ENCODE results near the gene CIAPIN1. TPM values are rescaled to one million over a fixed set of nuclear protein-coding genes. Genes with fewer than 3 reads are reported as not detected.

The CIAPIN1 gene
- total RNA-seq, result 52.4 TPM

DNA sequence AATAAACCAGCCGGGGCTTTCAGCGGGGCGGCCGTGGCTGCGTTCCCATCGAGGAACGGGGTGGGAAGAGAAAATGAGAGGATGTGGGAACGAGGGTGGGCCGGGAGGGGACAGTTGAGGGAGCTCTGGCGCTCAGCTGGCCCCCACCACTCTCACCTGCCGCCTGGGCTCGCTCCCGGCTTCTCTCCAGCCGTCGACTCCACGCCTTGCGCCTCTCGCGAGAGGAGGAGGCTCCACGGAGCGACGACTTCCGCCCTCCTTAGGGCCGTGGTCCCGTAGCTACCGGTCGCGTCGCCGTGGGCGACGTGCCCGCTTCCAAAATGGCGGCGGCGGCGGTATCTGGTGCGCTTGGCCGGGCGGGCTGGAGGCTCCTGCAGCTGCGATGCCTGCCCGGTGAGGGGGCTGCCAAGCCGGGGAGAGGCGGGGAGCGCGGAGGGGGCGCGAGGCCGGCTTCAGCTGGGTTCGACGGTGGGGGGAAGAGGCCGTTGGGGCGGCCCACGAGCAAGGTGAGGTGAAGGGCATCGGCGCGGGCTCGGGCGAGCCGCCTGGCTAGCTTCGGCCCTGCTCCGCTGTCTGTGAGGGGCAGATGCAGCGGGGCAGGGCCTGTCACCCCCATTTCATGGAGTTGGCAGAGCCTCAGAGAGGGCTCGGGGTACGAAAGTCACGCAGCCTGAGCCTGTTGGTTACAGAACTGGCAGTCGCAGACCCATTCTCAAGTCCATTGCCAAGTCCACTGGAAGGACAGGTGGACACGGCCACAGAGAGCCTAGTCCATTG, at the start of gene CIAPIN1, which contains the start of gene COQ9:
Gene CIAPIN1 (minus strand): TSS at position 200 of the 777 bp plus-strand sequence. CDS start 6,457 bp downstream, outside the sequence.
Gene COQ9 (plus strand): TSS at position 294 of the 777 bp plus-strand sequence. CDS start 27 bp downstream, at position 321.
- ATAC-seq, result peak; percentile 99

DNA sequence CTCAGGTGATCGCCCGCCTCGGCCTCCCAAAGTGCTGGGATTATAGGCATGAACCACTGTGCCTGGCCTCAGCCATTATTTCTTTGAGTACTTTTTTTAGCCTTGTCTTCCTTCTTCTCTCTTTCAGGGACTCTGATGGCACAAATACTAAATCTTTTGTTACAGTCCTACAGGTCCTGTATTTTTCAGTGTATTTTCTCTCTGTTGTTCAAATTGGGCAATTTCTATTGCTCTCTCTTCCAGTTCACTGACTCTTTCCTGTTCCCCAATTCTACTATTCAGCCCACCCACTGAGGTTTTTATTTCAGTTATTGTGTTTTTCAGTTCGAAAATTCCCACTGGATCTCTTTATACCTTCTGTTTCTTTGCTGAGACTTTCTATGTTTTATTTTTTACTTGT, 46.6 kb upstream of the CIAPIN1 start:
- no peak for ATAC-seq

DNA sequence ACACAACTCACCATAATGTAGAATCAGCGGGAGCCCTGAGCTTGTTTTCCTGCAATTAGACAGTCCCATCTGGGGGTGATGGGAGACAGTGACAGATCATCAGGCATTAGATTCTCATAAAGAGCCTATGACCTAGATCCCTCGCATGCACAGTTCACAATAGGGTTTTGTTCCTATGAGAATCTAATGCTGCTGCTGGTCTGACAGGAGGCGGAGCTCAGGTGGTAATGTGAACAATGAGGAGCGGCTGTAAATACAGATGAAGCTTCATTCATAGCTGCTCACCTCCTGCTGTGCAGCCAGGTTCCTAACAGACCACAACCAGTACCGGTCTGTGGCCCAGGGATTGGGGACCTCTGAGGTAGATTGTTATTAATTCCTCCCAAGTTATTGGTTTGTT, 42.0 kb upstream of the CIAPIN1 start:
- no peak for ATAC-seq

GRCh38 chr16:57486858-57487834, 40.0 kb upstream of the CIAPIN1 start:
- ATAC-seq, result no peak

DNA sequence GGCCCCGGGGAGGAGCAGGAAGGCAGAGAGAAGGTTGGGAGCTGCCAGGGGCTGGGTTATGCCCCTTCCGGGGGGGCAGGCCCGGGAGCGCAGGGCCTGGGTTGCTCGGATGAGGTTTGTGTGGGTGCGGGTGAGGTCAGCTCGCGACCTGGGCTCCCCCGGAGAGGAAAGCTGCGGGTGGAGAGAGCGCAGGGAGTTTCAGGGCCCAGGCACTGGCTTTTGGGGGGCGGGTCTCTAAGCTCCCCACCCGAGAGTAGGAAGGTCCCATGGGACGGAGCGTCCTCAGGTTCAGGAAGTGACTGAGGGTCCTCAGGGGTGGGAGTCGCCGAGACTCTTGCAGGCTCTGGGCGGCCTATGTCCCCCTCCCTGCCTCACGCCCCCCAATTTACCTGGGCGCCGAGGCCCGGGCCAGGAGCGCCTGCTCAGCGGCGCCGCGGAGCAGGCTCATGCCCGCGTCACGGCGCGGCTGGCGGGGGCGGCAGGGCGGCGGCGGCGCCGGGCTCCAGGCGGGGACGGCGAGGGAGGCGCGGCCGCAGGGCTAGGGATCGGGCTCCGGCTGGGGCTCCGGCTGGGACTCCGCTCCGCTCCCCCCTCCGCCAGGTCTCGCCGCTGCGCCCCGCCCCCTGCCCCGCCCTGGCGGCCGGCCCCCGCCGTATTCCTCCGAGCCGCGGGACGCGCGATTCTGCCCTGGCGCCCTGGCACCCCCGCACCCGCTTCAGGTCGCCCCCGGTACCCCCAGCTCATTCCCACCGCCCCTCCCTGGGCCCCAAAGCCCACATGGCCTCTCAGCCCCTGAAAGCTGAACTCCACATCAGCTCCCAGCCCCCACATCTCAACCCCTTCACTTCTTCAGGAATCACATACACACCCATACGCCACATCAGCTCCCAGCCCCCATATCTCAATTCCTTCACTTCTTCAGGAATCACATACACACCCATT, 39.0 kb upstream of the CIAPIN1 start, which contains the start of gene DOK4:
Gene DOK4 (minus strand): TSS at position 578 of the 942 bp plus-strand sequence. CDS start 6,986 bp downstream, outside the sequence.
- peak; percentile 89 for ATAC-seq

DNA sequence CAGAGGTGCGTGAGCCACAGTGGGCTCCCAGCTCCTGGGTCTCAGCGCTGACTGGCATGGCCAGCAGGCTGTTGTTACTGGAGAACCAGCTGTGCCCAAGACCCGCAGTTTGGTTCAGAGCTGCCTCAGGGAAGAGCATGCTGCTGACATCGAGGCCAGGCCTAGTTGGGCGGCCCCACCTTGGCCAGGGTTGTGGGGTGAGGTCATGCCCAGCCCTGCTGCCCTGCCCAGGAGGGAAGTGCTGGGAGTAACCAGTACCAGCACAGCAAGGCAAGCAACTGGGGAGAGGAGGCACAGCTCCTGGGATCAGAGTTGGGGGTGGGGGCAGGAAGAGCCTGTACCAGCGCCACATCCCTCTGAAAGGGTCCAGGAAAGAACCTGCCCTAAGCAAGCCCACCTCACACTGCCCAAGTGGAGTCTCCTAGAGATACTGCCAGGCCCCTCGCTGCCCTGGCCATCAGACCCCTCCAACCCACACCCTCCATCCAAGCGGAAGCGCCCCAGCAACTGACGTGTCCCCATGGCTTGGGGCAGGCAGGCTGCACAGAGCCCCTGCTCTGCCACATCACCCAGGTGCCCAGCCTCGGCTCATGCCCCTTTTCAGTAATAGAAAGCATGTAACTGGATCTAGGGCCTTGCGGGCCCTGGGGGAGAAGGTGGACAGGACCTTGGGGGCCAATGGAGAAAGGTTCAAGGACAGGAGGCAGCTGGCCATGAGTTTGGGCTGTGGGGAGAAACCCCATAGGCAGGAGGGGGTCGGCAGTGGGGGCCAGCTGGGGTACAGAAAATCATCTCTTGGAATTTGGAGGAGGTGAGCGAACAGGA, 38.1 kb upstream of the CIAPIN1 start:
- ATAC-seq, result peak; percentile 91

DNA sequence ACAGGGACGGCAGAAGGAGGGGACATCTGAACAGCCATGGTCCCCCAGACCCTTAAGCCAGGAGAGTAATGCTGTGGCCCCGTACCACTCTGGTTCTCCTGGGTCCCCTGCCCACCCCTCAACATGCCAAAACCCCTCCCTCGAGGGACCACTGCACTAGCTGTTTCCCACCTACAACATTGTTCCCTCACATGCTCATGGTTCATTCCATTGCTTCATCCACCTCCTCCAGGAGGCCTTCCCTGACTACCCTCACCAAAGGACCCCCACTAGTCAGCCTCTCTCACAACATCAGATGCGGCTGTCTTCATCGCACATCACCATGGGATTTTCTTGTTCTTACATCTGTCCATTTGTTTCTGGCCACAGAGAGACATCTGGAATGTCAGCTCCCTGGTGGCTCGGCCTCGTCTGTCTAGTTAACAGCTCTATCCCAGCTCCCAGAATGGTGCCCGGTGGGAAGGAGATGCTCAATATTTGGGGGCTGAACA, 37.4 kb upstream of the CIAPIN1 start:
- no peak for ATAC-seq

DNA sequence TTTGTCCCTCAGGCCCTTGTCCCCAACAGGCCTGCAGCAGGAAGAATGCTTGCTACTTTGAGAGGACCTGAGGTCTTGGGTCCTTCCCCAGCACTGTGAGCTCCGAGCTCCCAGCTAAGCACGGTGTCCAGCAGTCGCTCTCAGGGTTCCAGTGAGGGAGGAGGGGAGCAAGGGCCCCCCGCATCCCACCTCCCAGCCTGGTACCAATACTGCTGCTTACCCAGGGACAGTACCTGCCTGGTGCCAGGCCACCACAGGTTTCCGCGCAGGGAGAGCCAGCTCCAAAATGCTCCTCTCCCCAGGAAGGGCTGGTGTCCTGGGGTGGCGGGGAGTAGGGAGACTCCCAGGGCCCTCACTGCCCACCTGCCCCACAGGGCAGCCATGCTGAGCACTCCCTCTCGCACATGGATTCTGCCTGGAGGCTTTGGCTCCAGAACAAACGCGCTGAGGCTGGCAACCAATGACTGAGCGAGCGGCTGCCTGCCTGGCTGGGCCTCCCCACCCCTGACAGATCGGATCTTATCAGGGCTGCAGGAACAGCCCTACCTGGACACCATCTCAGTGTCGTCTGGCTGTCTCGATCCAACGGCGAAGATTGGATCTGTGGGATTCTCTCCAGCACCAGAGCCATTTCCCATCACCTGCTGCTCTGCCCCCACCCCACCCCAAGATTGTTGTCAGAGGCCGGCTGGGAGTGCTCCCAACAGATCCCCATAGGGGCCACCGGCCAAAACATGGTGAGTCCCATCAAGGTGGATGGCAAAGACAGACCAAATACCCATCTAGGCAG, 36.7 kb upstream of the CIAPIN1 start:
- peak; percentile 22 for ATAC-seq

GRCh38 chr16:57482845-57483545, 35.8 kb upstream of the CIAPIN1 start:
- no peak for ATAC-seq

GRCh38 chr16:57481421-57481820, 34.2 kb upstream of the CIAPIN1 start:
- ATAC-seq, result no peak

GRCh38 chr16:57480754-57481230, 33.6 kb upstream of the CIAPIN1 start:
- no peak for ATAC-seq

- no peak for ATAC-seq
Observed at GRCh38 chr16:57479976-57480753, 33.0 kb upstream of the CIAPIN1 start.

DNA sequence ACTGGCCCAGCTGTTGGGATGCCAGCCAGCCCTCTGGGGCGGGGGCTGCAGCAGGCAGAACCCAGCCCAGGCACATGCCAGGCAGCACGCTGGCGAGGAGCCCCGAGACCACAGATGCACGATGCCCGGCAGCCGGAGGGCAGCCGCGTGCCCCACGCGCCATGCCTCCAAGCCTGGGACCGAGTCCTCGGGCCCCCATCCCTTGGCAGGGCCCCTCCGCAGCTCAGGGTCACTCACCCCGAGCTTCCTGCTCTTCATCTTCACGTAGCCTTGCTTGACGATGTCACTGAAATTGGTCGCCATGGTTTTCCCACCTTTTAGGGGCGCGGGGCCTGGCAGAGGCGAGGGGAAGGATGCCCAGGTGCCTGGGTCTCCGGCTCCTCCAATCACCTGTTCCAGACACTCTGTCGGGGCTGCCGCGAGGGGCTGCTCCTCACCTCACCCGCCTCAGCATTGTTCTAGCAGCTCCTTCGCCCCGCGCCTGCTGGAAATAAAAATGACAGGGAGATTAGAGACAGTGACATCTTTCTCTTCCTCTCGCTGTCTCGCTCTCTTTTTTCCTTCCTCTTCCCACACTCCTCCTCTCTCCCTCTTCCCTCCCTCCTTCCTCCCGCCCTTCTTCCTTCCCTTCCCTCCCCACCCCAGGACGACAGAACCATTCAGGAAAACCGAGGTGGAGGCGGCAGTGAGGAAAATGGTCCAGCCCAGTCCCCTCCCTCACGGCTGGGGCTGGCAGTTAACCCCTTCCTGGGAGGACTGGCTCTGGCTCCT, 32.2 kb upstream of the CIAPIN1 start:
- no peak for ATAC-seq

DNA sequence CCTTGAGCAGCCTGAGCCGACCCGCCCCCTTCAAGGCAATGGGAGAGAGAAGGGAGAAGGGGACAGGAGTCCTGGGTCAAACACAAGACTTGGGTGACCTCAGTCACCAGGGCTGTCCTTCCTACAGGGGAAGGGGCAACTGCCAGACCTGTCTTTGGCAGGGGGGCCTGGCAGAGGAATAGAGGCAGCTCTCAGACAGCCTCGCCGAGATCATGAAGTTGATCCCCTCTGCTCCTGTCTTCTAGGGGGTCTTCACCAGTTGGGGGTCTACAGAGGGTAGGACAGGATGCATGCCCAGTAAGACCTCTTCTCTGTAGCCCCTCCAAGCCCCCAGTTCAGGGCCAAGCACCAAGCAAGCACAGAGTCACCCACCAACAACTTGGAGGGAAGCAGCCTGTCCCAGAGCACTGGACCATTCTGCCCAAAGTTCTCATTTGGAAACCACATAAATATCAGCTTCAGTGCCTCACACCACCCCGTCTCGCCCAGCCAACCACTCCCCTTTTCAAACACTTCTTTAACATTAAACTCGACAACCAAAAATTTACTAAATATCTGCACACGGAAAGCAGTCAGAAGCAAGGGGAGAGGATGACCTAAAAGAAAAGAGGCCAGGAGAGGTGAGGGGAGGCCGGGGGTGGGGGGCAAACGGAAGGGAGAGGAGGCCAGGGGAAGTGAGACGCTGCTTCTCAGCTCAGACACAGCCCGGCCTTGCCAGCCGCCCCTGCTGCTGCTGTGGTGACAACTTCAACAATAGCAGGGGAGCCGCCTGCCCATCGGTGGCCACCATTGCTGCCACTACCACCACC, 31.4 kb upstream of the CIAPIN1 start:
- ATAC-seq, result no peak

DNA sequence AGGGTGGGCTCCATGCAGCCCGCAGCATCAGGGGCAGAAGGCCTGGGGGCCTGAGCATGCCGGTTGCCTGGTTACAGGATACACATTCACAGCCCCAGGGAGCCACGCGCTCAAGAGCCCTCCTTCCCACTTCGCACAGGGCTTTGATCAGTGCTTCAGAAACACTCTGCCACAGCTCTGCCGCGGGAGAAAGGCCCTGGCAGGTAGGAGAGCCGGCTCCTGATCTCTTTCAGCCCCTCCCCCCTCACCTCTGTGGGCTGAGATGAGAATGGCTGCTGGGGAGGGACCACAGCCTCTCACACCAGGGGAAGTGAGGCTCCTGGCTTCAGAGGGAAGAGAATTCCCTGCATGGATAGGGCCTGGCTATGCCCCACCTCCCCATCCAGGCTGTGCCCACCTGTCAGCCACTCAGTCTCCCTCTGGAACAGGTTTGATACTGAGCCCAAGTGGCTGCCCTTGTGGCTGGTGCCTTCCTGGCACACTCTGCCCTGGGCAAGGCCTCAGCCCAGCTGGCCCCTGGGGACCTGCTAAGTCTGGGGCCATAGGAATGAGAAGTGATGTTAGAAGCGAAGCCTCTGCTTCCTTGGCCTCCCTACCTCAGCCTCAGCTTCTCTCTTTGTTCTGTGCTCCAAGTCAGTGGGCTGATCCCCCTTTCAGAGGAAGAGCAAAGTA, 30.5 kb upstream of the CIAPIN1 start:
- no peak for ATAC-seq
